Body of pancreas (tissue), 4 donors: ENCODE measurements around the gene RAB23. TPM values are rescaled to one million over a fixed set of nuclear protein-coding genes. Genes with fewer than 3 reads are reported as not detected.

Experiments used
- ATAC-seq: fragments of 150-250 bp; one replicate; pipeline ENCODE4 v1.9.1; 2016
- DNase-seq, 4 donors: peaks; one replicate each; pipeline ENCODE4 v3.0.0-alpha.2; 2019
- H3K27ac ChIP-seq, 4 donors: fragments of 200-600 bp; sonication (generic); 1 replicate in 3 of 4; 2 replicates in 1 of 4; pipeline versions ENCODE4 v1.5.1 to v1.6.1; 2016 to 2019; ENCODE audit warnings: mild to moderate bottlenecking in 1 of 4, mixed read lengths in 1 of 4, moderate library complexity in 1 of 4
- H3K27me3 ChIP-seq, 2 donors: fragments of 200-600 bp; sonication (generic); one replicate each; pipeline ENCODE4 v1.6.0; 2016; ENCODE audit warnings: mild to moderate bottlenecking in 1 of 2
- H3K36me3 ChIP-seq, 2 donors: fragments of 200-600 bp; sonication (generic); replicated peaks in 1 of 2; 2 replicates each; pipeline ENCODE4 v1.5.1; 2016; ENCODE audit warnings: low read depth in 2 of 2; ENCODE audit not compliant: insufficient read depth in 1 of 2
- H3K4me1 ChIP-seq: fragments of 200-600 bp; sonication (generic); one replicate; pipeline ENCODE4 v1.6.0; 2016
- H3K4me3 ChIP-seq, 2 donors: fragments of 200-600 bp; sonication (generic); 1 replicate in 1 of 2; 2 replicates in 1 of 2; pipeline ENCODE4 v1.5.1; 2016 to 2019
- H3K9me3 ChIP-seq, 3 donors: fragments of 200-600 bp; sonication (generic); 1 replicate in 2 of 3; 2 replicates in 1 of 3; pipeline ENCODE4 v1.5.1; 2016
- POLR2A ChIP-seq, 3 donors: fragments of 450-650 bp; IDR thresholded peaks; one replicate each; pipeline ENCODE4 v1.6.1; 2016; ENCODE audit warnings: antibody characterized with exemption in 3 of 3, mild to moderate bottlenecking in 2 of 3
- WGBS, 2 donors: methylation state at CpG; one replicate each; pipeline ENCODE4 v1.1.5; 2017; 5-methylcytosine and 5-hydroxymethylcytosine counted together
- intact Hi-C: fragments of 100-400 bp; cut with DNase I; formaldehyde crosslinking; loops from one replicate; pipeline ENCODE4 v1.15.1; 2023
- total RNA-seq, 2 donors: library from RNA; depleted of rRNA; stranded (reverse); fragments of >200 nt; gene quantifications; one replicate each; pipeline ENCODE4 v1.1.0, GENCODE V29; 2016
- TF ChIP-seq, protein P1 (sequence below), 7 experiments: fragments of 450-650 bp in 4 of 7; fragments of 200-600 bp in 3 of 7; sonication (generic) in 3 of 7; IDR thresholded peaks; one replicate each; pipeline ENCODE4 v1.5.1; 2016 to 2019; ENCODE audit warnings: antibody characterized with exemption in 7 of 7

The RAB23 gene
- total RNA-seq, 2 donors from 2014 or later, result 2.1 to 5.6 TPM

- H3K27ac ChIP-seq, result peak overlapping the region in 1 of 4 donors; percentile 25
Observed at GRCh38 chr6:57257911-57258541, 35.9 kb upstream of the RAB23 start.

DNA sequence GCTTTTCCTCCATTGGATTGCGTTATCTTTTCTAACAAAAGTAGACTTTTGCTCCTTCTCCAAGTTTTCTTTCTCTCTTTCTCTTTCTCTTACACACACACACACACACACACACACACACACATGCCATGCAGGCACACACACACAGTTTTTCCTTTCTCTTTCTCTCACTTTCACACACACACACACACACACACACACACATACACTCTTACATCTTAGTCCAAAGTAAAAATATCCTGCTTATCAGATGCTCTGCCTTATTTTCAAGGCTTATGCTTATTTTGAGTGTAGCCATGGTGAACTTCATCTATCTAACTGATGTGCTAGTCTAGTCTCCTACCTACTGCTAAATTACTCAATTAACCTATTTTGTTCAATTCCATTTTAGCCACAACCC is 34.4 kb upstream of the RAB23 start:
- intact Hi-C loops, result no loop called here
- no peak for DNase-seq
- H3K27me3 ChIP-seq, result no peaks in the 10 kb centered on the region
- peaks cover 4% of the 10 kb centered on the region for H3K4me1 ChIP-seq
- H3K9me3 ChIP-seq, result no peaks in the 10 kb centered on the region
- no peak for TF ChIP-seq POLR2A (IDR thresholded peaks at IDR 0.05)
- TF ChIP-seq, protein P1, sequence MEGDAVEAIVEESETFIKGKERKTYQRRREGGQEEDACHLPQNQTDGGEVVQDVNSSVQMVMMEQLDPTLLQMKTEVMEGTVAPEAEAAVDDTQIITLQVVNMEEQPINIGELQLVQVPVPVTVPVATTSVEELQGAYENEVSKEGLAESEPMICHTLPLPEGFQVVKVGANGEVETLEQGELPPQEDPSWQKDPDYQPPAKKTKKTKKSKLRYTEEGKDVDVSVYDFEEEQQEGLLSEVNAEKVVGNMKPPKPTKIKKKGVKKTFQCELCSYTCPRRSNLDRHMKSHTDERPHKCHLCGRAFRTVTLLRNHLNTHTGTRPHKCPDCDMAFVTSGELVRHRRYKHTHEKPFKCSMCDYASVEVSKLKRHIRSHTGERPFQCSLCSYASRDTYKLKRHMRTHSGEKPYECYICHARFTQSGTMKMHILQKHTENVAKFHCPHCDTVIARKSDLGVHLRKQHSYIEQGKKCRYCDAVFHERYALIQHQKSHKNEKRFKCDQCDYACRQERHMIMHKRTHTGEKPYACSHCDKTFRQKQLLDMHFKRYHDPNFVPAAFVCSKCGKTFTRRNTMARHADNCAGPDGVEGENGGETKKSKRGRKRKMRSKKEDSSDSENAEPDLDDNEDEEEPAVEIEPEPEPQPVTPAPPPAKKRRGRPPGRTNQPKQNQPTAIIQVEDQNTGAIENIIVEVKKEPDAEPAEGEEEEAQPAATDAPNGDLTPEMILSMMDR (IDR thresholded peaks at IDR 0.05), result no peak
- ATAC-seq, result no peak
- no peak overlapping the region for H3K4me3 ChIP-seq
- 77 to 89% methylated on average over 1 of the region's 1 CpG for WGBS, 2 donors
- H3K27ac ChIP-seq, result no peak overlapping the region
- H3K36me3 ChIP-seq, result no peaks in the 10 kb centered on the region

More at GRCh38 chr6:57257911-57258541, 35.9 kb upstream of the RAB23 start:
- intact Hi-C loops, result no loop called here
- Histone ChIP-seq H3K9me3 (no peaks in the 10 kb centered on the region), H3K36me3 (no peaks in the 10 kb centered on the region), H3K4me1 (peaks cover 4% of the 10 kb centered on the region), H3K4me3 (no peak overlapping the region), H3K27me3 (no peaks in the 10 kb centered on the region)
- 63 to 70% methylated on average over 10 of the region's 10 CpGs for WGBS, 2 donors
- TF ChIP-seq POLR2A (IDR thresholded peaks at IDR 0.05), result no peak
- TF ChIP-seq, protein P1 (IDR thresholded peaks at IDR 0.05), result no peak
- DNase-seq (no peak), ATAC-seq (no peak)

DNA sequence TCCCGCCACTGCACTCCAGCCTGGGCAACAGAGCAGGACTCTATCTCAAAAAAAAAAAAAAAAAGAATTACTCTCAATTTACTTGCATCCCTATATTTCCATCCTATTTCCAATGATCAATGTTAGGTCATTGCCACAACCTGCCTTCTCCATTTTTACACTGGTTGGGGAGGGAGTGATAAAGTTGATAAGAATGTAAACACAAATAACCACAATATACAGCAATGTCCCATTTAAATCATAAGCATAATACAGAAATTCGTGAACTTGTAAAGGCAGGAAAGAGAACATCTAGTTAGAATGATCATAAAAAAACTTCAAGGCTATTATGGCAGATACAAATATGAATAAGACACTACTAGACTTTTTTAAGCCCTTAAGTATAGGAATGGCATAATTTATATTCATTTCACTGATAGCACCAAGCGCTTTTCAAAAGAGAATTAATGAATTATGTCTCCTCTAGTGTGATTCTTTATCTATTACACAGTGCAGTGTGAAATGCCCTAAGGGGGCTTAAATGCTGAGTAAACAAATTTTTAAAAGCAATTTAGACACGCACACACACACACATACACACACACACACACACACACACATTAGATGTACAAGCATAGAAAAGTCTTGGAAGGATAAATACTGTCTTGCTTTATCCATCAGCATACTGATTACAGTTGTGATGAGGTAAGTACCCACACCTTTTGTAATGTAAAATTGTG is 33.5 kb upstream of the RAB23 start:
- Histone ChIP-seq H3K9me3 (no peaks in the 10 kb centered on the region), H3K4me1 (peaks cover 4% of the 10 kb centered on the region), H3K27ac (no peak overlapping the region), H3K4me3 (no peak overlapping the region), H3K27me3 (no peaks in the 10 kb centered on the region), H3K36me3 (no peaks in the 10 kb centered on the region)
- DNase-seq, result no peak
- intact Hi-C loops, result no loop called here
- no peak for ATAC-seq
- 79 to 82% methylated on average over 4 of the region's 4 CpGs for WGBS, 2 donors
- TF ChIP-seq, protein P1 (IDR thresholded peaks at IDR 0.05), result no peak

- Histone ChIP-seq H3K4me3 (no peak overlapping the region), H3K4me1 (peaks cover 4% of the 10 kb centered on the region), H3K27ac (peak overlapping the region in 2 of 4 donors; percentile 46 to 48), H3K36me3 (no peaks in the 10 kb centered on the region), H3K9me3 (no peaks in the 10 kb centered on the region), H3K27me3 (no peaks in the 10 kb centered on the region)
- 40% methylated on average over 4 of the region's 4 CpGs for WGBS, 2 donors
- TF ChIP-seq, protein P1 (IDR thresholded peaks at IDR 0.05), result no peak
- no peak for TF ChIP-seq POLR2A (IDR thresholded peaks at IDR 0.05)
- intact Hi-C loops, result no loop called here
- ATAC-seq (peak; percentile 59), DNase-seq (peak in 1 of 4 donors; percentile 5)
Observed at GRCh38 chr6:57254055-57254717, 32.1 kb upstream of the RAB23 start.
